Coronary artery (tissue), 2 donors: ENCODE data around the gene ARID3C.

Source experiments
- DNase-seq: peaks from one replicate; pipeline ENCODE4 v3.0.0-alpha.2; 2017; ENCODE audit warnings: low spot score
- H3K27ac ChIP-seq, 2 donors: fragments of 200-600 bp; sonication (generic); one replicate each; pipeline ENCODE4 v1.5.1; 2016 to 2019
- H3K4me3 ChIP-seq: fragments of 200-600 bp; sonication (generic); 2 replicates; pipeline ENCODE4 v1.5.1; 2016; ENCODE audit warnings: mild to moderate bottlenecking, moderate library complexity
- CTCF ChIP-seq: fragments of 200-600 bp; sonication (generic); IDR thresholded peaks from one replicate; pipeline ENCODE4 v1.5.1; 2019; ENCODE audit warnings: antibody characterized with exemption

The ARID3C gene, protein sequence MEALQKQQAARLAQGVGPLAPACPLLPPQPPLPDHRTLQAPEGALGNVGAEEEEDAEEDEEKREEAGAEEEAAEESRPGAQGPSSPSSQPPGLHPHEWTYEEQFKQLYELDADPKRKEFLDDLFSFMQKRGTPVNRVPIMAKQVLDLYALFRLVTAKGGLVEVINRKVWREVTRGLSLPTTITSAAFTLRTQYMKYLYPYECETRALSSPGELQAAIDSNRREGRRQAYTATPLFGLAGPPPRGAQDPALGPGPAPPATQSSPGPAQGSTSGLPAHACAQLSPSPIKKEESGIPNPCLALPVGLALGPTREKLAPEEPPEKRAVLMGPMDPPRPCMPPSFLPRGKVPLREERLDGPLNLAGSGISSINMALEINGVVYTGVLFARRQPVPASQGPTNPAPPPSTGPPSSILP

GRCh38 chr9:34628656-34629490 is at the start of gene ARID3C:
Gene ARID3C (minus strand): TSS chr9:34629066. CDS start chr9:34628014, 1,052 bp downstream.
- no peak within 1 kb of the TSS for H3K27ac ChIP-seq
- no peak for TF ChIP-seq CTCF
- DNase-seq, result no peak
- peak within 1 kb of the TSS; percentile 75 for H3K4me3 ChIP-seq

DNA sequence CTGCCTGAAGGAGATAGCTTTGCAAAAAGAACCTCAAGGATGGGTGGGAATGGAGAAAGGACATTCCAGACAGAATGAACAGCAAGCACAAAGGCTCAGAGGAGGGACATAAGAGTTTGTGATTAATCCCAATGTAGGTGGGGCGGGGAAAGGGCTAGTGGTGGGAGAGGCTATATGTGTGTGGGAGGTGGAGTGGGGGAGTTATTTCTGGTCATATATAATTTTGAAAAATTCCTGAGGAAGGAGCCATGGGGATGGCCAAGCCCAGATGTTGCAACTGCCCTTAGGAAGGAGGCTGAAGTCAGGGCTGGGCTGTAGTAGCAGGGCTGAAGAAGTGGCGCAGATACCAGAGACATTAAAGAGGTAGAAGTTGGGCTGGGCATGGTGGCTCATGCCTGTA is 47.0 kb upstream of the ARID3C start:
- Histone ChIP-seq H3K4me3 (no peak overlapping the region), H3K27ac (peak overlapping the region in 1 of 2 donors; percentile 56)
- no peak for TF ChIP-seq CTCF
- DNase-seq, result no peak

DNA sequence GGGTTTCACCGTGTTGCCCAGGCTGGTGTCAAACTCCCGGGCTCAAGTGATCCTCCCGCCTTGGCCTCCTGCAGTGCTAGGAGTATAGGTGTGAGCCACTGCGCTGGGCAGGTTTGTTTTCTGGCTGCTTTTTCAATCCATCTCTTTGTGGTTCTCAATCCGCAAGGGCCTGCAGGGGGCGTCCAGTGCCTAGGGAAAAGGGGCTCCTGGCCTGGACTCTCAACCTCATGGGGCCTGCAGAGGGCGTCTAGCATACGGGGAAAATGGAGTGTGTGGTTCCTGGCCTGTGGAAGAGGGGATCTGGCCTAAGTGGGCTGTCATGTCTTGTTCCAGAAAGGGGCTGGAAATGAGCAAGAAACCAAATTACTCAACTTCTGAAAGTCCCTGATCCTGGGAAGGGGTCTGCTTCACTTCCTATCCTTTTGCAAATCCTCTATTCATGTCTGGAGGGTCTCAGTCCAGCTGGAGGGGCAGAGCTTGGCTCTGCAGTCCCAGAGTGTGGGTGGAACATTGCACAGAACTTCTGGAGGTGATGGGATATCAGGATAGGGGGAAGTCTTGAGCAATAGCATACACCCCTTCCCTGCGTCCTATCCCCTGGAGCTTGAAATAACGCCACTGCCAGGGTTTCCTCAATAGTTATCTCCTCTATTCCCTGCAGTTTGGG is 46.3 kb upstream of the ARID3C start:
- TF ChIP-seq CTCF, result peak; percentile 23
- no peak for DNase-seq
- Histone ChIP-seq H3K27ac (peak overlapping the region in 1 of 2 donors; percentile 56), H3K4me3 (no peak overlapping the region)

DNA sequence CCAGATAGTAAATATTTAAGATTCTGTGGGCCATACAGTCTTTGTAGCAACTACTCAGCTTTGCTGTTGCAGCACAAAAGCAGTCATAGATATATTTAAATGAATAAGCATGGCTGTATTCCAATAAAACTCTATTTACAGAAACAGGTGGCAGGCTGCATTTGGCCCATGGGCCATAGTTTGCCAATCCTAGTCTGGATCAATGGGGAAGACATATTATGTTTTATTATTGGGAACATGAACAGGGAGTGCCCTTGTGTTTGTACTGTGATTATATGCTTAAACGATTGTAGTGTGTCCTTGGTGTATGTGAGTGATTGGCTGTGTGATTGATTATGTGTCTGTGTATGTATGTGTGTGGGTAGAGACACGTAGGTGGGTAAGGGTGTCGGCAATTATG is 45.6 kb upstream of the ARID3C start:
- no peak for DNase-seq
- no peak overlapping the region for H3K27ac ChIP-seq
- H3K4me3 ChIP-seq, result no peak overlapping the region
- TF ChIP-seq CTCF, result no peak

GRCh38 chr9:34671307-34671706 is 42.4 kb upstream of the ARID3C start:
- H3K27ac ChIP-seq, result no peak overlapping the region
- no peak overlapping the region for H3K4me3 ChIP-seq
- TF ChIP-seq CTCF, result no peak
- DNase-seq, result no peak

DNA sequence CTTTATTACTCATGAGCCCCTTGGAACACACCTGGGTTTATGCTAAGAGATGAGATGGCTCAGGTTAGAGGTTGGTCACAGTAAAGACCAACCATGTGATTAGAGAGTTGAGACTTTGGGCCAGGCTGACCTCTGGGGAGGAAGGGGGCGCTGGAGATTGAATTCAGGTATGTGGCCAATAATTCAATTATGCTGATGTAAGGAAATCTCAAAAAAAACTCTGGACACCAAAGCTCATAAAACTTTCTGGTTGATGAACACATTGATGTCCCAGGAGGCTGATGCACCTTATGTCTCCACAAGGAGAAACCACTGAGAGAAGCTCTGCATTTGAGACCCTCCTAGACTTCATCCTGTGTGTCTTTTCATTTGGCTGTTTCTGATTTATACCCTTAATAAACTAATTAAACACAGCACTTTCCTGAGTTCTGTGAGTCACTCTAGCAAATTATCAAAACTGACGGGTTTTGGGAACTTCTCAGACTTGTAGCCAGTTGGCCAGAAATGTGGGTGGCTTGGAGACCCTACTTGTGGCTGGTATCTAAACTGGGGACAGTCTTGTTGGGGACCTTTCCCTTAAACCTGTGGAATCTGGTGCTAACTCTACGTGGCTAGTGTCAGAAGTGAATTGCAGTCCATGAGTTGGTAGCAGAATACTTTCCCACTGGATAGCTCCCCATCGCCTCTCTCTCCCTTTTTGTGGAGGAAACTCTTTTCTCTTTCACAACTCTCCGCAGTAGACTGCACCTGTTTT is 41.1 kb upstream of the ARID3C start:
- no peak for TF ChIP-seq CTCF
- Histone ChIP-seq H3K4me3 (no peak overlapping the region), H3K27ac (no peak overlapping the region)
- no peak for DNase-seq
